ENCODE results near the gene PTRHD1. TPM values are rescaled to one million over a fixed set of nuclear protein-coding genes. Genes with fewer than 3 reads are reported as not detected.
A peak's percentile ranks its signal among the peaks of the same experiment; 100 is the strongest.

PTRHD1 gene
- total and polyA plus RNA-seq, 2 of the 8 experiments (the other 6 are each of a cell fraction or from before 2014, with no cell fraction given) = 46.2 to 91.9 TPM

DNA sequence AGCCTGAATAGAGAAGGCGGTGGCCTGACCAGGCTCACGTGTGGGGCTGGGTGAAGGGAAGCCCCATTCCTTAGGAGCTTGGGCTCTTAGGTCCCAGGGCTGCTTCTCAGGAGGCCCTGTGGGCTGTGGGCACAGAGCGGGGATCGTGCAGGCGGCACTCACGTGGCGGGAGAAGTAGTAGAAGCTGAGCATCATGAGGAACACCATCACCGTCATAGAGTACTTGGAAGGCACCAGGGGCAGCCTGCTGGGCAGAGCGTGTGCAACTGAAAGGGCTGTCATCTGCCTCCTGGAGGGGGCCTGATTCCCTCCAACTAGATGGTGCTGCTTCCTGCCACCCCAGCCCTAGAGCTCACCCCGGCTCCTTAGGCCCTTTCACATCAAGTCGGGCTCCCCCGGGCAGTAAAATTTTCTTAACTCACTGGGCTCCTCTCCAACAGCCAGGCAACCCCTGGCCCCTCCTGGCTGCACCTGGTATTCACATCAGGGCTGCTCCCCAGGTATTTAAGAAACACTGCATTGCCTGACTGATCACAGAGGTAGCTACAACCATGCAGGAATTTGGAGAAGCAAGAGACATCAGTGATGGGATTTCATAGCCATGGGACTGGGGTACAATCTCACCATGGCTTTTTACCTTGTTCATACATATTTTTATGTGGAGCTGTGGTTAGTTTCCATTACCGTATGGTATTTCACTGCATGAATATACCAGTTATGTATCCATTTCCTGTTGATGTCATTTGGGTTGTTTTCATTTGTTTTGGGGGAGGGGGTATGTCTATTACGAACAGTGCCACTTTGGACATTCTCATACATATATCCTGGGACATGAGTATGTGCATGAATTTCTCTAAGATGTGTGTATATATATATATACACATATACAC is 32.9 kb upstream of the PTRHD1 start (continued):
- TF ChIP-seq SRF (IDR thresholded peaks at IDR 0.05; ENCODE audit: low read depth, low read length) = no peak
- TF ChIP-seq TAF1 (IDR thresholded peaks at IDR 0.05; ENCODE audit: low read depth, low read length) = no peak
- no peak for TF ChIP-seq TAF7 (optimal IDR thresholded peaks at IDR 0.05; ENCODE audit: borderline replicate concordance, low read depth, low read length)
- TF ChIP-seq JUN (IDR thresholded peaks at IDR 0.05; ENCODE audit: low read depth, low read length) = no peak
- TF ChIP-seq RAD21 (IDR thresholded peaks at IDR 0.05 in 1 of 2, conservative IDR thresholded peaks at IDR 0.05 in 1 of 2; ENCODE audit: low read depth in 2 of 2, low read length in 2 of 2) = peak; percentile 33 to 47
- TF ChIP-seq BACH1 (IDR thresholded peaks at IDR 0.05; ENCODE audit: low read length) = no peak
- TF ChIP-seq BRCA1 (IDR thresholded peaks at IDR 0.05; ENCODE audit: low read depth, low read length) = no peak
